GM18520 (cell line): ENCODE results near the gene UBE2O.

Experiments used
- ATAC-seq: cut with Tn5 transposase; IDR thresholded peaks from one replicate; pipeline ENCODE4 v1.9.1; 2021; ENCODE audit not compliant: unreplicated experiment

Gene UBE2O

DNA sequence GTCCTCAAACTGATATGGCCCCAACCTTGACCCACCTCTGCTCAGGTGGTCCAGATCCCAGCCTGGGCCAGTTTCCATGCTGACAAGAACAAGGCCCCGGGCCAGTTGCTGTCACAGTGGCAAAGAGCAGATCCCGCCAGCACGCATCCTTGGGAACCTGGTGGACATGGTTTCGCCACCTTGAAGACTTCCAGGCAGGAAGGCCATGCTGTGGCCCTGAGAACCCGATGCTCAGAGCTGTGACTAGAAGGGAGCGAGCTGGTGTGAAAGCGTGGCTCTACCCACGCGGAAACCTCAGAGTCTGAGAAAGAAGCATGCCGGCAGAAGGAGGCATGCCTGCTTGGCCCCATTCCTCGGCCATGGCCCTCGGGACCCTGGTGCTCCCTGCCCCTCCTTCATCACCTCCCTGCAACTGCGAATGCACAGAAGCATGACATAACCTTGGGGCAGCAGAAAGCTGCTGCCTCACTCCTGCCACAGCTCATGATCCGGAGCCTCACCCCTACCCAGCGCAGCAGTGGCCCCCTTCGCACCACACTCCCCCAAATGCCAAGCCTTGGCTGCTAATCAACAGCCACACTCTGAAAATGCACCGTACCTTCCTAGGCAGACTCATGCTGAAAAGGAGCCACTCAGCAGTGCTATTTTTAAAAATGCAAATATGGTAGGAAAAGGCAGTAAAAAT lies 33.2 kb downstream of the UBE2O start:
- no peak for ATAC-seq

DNA sequence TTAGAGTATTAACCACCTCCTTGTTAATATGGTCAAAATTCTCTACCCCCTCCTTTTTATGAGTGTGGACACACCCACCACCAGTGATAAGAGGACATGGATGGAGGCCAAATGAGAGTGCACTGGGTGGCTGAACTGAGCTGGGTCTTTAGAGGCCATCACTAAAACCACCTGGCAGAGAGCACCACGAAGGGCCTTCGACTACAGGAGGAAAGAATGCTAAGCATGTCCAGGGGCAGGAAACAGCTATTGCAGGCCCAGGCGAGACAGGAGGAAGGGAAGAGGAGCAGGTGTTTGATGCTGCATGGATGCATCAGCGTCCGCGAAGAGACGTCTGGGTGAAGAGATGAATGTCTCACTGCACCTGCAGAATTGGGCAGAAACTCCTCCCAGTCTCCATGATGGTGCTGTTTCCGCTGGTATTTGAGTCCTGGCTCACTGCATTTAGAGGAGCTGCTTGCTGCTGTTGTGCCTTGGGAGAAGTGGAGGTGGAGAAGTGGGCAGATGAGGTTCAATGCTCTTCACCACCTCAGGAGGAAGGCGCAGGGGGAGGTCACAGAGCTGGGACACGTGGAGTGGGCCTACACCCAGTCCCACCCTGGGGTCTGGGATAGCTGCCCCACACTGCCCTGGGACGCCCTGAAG lies 35.3 kb downstream of the UBE2O start:
- no peak for ATAC-seq

DNA sequence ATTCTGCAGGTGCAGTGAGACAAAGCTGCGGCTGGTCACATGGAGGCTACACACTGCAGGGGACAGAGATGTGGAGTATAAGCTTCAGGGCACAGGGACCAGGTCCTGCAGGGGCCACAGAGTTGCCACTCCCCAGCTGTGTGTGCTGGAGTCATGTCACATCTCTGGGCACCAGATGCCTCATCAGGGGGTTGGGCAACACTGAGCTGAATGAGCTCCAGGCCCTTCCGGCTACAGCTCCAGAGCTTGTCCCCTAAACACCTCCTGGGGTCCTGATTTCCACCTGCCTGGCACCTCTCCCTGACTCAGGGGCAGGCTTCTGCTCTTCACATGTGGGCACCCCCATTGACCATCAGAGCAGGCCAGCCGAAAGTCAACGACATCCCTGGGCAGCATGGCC lies 36.1 kb downstream of the UBE2O start:
- no peak for ATAC-seq

DNA sequence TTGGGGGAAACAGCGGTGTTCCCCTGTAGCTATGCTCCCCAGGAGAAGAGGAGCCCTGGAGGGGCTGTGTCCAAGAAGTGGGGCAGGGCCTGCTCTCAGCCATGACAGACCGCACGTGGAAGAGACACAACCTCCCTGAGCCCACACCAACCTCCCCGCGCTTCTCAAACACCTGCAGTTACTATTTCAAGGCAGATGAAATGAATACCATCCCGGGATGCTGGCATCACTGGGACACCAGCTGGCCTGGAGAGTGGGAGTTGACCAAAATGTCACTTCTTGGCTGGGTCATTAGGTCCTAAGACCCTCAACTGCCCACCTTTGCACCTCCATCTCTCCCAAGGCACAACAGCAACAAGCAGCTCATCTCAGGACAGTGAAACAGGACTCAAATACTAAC lies 36.5 kb downstream of the UBE2O start:
- no peak for ATAC-seq

DNA sequence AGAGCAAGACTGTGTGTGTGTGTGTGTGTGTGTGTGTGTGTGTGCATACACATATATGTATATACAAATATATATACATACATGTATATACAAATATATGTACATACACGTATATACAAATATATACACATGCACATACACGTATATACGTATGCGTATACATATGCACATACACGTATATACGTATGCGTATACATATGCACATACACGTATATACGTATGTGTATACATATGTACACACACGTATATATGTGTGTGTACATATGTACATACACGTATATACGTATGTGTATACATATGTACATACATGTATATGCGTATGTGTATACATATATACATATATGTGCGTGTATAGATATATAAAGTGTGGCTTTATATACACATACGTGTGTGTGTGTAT lies 37.2 kb downstream of the UBE2O start:
- ATAC-seq = no peak

DNA sequence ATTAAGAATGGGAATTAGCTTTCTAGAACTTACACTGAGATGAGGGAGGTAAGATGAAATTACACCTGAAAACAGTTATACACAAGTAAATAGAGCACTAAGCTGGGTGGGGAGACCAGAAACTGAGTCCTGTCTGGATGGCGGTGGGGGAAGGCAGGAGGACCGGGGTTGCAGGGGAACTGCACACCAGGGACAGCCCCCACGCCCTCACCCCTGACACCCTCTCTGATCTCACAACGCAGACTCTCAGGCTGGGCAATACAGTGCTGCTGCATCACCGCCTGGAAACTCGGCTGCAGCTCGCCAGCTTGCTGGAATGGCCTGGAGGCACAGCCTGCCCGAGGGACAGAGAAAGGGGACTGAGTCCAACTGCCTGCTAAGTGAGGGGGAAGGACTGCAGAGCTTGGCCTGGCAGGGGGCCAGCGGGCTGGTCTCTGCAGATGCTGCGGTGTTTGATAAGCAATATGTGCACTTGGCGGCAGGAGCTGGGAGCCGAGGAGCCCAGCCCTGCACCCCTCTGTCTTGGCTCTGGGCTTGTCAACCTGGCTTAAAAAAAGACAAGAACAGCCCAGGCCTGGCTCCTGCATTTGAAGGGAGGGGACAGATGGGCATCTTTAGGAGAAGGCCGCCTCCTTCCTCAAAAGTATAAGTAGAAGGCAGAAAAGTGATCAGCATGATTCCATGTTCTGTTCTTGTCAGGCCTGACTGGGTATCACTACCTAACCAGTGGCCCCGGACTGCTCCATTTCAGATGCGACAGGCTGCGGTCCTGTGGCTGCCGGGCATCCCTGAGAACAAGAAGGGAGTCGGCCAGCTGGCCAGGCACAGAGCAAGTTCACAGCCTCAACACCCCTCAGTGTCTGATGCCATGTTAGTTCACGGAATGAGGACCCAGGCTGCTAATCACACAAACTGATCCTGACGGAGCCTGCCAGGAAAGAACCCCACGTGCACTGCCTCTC lies 38.3 kb downstream of the UBE2O start:
- ATAC-seq = no peak

DNA sequence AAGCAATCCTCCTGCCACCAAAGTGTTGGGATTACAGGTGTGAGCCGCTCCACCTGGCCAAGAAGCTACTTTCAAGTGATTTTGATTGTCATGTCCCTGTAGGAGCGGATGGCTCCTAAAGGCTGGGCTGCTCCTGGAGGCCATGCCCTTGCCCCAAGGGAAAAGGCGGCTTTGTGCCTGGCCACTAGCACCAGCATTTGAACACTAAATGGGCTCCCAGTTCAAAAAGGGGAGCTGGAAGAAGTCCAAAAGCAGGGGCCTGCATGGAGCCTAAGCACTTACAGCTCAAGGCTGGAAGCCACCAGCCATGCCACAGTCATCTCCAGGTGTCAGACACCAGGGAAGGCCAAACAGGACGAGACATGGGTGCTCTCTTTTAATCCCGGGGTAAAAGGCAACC lies 41.7 kb downstream of the UBE2O start:
- ATAC-seq = no peak

DNA sequence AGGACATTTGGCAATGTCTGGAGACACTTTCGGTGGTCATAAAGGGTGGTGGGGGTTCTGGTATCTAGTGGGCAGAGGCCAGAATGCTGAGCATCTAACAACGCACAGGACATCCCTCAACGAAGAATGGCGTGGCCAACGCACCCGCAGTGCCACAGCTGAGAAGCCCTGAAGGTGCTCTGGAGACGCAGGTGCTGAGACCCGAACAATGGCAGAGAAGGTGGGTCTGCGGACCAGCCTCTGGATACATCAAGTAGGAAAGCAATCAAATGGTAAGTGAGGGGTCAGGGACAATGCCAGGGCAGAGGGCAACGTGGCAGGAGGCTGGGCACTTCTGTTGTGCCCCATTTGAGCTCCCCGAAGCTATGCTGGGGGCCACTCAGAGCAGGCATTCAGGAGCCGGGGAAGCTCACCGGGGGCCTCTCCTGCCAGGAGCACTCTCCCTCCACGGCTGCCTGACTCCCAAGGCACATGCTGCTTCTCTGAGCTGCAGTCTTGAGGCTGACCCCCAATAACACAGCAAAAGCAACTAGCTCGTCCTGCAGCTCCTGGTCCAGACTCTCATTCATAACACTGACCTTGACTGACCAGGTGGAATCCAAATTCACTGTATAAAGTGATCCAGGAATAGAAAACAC lies 42.5 kb downstream of the UBE2O start:
- ATAC-seq = no peak

DNA sequence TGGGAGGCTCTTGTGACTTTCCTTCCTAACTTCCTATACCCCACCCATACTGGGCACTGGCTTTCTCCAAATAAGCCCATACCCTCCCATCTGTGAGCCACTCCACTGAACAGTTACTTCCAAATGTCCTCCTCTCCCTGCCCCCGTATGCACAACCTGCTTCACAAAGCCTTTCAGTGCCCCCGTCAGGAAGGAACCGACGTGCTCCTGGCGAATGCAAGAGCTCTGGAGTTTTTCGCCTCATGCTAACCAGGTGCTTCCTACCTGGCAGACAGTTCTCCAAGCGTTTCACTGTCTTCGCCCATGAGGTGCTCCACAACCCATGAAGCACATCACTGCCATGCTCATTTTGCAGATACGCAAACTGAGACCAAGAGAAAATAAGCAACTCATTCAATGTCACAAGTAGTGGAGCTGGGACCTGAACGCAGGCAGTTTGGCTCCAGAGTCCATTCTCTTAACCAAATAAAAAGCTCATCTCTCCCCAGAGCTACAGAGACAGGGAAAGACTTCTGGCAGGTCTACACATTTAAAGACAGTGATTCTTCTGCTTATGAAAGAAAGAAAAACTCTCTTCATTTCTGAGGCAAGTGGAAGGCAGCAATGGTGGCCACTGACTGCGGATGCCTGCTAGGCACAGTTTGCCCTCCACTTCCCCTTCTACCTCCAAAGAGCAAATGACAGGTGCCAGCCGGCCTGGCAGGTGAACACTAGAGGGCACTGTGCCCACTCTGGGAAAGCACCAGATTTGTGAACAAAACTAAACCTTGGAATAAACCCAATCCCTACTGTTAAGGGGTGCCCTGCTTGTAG lies 44.7 kb downstream of the UBE2O start:
- no peak for ATAC-seq

DNA sequence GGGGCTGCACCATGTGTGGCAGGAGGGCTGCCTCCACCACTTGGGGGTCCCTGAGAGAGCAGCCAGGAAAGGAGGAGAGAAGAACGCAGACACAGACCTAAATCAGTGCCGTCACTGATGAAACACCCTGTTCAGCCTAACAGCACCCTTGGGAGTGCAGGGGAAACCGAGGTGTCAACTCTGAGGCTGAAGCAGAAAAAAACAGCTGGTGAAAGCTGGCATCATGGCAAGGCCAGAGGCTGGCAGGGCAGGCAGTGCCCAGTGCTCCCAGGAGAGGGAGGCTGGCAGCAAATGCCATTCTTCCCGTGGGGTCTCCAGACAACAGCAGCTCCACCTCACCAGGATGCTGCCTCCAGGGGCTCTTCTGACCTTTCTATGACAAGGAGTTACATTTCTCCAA lies 45.4 kb downstream of the UBE2O start:
- no peak for ATAC-seq

DNA sequence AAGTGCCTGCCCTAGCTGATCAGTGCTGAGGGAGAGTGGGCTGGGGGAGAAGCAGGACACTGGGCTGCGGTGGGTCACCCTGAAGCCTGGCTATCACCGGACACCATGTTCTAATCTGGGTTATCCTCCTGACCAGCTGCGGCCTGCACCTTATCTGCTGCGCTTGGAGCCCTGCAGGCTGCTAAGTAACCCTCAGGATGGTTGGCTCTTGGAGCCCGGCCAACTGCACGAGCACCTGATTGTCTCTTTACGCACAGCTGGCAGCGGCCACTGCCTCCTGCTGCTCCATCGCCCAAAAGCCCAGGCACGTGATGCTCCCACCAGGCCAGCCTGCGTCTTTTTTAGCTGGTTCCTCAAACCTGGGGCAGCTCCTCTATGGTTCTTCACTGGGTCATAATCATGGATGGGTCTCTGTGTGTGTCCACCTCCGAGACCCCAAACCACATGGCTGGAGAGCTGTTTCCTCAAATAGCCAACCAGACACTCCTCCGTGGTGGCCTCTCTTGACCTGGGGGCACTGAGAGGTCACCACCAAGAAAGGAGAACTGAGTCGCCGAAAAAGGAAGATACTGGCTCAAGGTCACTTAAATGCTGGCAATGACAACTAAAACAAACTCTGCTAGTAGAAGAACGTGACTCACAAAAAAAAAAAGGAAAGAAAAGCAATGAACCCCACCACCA lies 46.8 kb downstream of the UBE2O start:
- no peak for ATAC-seq

DNA sequence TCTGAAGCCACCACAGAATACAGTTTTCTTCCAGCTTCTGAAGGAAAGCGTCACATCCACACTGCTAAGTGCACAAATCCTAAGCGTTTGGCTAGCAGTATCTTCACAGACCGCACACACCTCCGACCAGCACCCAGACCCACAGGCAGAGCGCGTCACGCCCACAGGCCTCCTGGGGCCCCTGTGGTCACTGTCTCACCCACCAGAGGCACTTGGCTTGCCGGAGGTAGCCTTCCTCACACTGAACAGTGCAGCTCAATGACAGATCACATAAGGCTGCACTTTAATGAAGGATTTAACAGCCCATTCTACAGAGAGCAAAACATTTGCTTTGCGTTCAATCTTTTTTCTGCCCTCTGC lies 47.4 kb downstream of the UBE2O start:
- ATAC-seq = no peak

DNA sequence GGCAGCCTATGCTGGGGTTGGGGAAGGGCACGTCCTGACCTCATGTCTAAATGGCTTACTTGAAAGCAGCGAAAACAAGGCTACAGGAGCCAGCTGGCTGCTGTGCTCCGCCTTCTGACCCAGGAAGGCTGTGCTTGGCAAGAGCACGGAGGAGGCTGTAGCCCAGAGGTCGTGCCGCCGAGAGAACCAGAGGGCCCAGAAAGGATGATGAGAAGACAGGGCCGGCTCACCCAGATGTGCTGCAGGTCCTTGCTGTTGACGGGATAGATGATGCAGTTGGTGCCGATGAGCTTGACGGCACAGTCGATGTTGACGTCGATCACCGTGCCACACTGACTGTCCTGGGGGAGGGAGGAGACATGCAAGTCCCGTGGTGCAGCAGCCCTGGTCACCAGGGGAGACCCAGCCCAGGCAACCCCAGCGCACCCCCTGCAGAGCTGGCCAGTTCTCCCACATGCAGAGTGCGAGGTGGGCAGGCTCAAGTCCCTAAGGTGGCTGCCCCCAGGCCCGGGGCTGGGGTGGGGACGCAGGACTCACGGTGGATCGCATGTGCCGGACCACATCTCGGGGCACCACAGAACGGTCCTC lies 47.9 kb downstream of the UBE2O start:
- no peak for ATAC-seq

DNA sequence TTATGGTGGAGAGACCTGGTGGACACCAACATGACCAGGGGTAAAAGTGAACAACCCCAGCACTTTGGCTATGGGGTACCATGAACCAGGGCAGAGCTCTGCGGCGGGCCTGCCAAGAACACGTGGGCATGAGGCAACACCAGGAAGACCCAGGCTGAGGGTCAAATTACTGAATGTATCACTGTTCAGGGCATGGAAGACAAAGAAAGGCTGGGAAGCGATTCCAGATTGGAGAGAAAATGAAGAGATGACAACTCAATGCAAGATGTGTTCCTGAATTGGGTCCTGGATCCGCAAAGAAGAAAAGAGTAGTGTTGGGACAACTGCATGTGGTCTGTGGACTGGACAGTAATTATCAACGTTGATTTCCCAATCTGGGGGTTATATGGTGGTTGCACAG lies 48.7 kb downstream of the UBE2O start:
- ATAC-seq = no peak

DNA sequence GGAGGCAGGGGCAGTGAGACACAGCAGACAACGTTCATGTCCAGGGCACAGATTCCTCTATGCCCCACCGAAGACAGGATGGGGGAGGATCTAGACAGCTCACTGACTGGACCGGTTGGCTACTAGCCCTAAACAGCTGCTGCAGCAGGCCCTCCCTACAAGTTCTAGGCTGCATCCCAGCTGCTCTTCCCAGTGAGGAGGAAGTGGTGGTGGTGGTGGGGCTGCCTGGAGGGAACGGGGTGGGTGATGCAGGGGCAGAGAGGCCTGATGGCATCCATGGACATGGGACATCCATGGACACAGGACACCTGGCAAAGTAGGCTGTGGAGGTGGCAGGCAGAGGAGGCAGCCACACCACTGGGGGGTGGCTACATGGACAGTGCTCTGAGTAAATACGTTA lies 50.2 kb downstream of the UBE2O start:
- no peak for ATAC-seq

DNA sequence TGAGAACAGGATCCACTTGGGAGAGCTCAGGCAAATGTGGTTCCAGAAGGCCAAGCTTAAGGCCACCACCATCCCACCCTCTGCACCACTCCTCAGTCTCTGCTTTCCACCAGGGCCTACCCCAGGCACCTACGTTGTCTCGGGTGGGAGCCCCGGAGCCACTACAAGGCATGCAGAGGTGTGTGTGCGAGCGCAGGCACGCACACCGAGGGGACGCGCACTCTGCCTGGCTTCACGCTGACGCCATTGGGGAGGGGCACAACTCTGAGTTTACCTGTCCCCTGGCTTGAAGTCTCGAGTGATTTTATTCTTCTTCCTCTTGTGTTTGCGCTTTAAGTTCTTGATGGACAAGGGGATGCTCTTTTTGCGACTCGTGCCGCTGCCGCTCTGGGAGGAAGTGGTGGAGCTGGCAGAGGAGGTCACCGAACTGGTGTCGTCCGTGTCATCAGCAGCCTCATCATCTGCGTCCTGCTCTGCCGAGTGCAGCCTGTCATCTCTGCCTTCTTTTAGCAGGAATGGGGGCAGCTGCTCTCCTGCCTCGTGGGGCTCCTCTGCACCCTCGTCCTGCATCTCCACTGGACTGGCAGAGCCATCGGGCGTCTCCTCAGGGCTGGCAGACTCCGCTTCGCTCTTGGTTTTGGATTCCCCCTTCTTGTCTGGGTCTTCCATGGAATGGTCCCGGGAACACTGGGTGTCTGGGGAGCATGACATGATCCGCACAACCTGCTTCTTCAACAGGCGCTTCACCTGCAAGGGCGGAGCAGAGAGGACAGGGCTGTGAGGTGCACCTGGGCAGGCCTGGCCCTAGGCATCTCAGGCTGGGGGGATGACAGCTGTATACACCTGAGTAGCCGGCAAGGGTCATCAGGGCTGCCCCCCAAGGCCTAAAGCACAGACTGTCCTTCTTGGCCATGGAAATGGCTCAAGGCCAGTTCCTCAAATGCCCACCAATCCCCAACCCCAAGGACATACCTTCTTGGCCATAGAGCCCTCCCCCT lies 53.5 kb downstream of the UBE2O start:
- no peak for ATAC-seq

DNA sequence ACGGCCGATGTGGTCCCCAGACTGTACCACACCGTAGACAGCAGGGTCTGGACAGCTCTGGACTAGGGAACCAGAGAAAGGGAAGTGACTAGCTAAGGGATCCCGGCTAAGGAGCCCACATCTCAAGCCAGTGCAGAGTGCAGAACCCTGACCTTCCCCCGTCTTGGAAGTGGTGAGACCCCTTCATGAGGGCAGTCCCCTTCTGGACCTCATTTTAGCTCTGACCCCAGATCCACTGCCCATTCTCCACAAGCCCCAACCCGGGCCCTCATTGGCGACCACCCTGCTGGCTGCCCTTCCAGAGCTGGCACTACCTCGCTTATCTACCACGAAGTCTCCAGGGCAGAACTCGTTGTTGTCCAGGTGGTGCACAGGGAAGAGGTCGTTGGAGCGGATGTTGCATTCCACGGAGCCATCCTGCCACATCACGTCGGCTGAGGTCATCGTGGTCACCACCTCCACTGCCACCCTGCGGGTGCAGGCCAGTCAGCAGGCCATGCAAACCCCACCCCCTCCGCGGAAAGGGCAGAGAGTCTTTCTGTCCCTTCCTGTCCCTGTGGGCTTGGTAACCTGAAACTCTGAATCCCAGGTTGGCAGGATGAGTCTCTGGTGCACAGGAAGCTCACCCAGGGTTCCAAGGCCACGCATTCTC lies 54.3 kb downstream of the UBE2O start:
- ATAC-seq = no peak
